ENCODE data around the gene KRTAP12-3. TPM values are rescaled to one million over a fixed set of nuclear protein-coding genes. Genes with fewer than 3 reads are reported as not detected.
"Not testable (repeated sequence)": the region's sequence is repeated elsewhere in the genome, so short reads cannot be mapped to it uniquely, and the experiment has no call there.

The KRTAP12-3 gene
- total and polyA plus RNA-seq, 3 donors from 2014 or later: not detected

DNA sequence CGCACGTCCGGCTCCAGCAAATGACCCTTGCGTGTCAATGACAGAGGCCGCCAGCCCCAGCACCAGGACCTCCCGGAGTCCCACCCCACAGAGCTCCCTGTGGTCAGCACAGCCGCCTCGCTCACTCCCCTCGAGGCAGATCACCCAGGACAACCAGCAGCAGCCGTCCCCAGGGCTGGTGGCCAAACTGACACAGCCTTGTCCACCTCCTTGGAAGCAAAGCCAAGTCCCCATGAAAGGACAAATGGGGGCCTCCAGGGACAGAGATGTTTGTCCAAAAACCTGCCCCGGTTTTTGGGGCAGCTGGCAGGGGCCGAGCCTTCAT lies 18.4 kb upstream of the KRTAP12-3 start:
- intact Hi-C loops (cut with DNase I; ENCODE audit: low total_unique reads): no loop called here
- no peaks in the 10 kb centered on the region for H3K27me3 ChIP-seq
- no peak for DNase-seq
- H3K4me1 ChIP-seq: no peaks in the 10 kb centered on the region
- H3K27ac ChIP-seq: no peak overlapping the region
- no peak overlapping the region for H3K4me3 ChIP-seq
- WGBS, 2 donors: 82% methylated on average over 12 of the region's 12 CpGs; no CpG with 5 or more reads in 1 of the 2 donors
- no peaks in the 10 kb centered on the region for H3K9me3 ChIP-seq
- TF ChIP-seq POLR2A (IDR thresholded peaks at IDR 0.05): no peak
- TF ChIP-seq, protein P1, sequence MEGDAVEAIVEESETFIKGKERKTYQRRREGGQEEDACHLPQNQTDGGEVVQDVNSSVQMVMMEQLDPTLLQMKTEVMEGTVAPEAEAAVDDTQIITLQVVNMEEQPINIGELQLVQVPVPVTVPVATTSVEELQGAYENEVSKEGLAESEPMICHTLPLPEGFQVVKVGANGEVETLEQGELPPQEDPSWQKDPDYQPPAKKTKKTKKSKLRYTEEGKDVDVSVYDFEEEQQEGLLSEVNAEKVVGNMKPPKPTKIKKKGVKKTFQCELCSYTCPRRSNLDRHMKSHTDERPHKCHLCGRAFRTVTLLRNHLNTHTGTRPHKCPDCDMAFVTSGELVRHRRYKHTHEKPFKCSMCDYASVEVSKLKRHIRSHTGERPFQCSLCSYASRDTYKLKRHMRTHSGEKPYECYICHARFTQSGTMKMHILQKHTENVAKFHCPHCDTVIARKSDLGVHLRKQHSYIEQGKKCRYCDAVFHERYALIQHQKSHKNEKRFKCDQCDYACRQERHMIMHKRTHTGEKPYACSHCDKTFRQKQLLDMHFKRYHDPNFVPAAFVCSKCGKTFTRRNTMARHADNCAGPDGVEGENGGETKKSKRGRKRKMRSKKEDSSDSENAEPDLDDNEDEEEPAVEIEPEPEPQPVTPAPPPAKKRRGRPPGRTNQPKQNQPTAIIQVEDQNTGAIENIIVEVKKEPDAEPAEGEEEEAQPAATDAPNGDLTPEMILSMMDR (IDR thresholded peaks at IDR 0.05): no peak
- H3K36me3 ChIP-seq (ENCODE audit: low read depth, missing control alignments): no peaks in the 10 kb centered on the region

GRCh38 chr21:44640761-44641160 lies 17.0 kb upstream of the KRTAP12-3 start:
- no peak for DNase-seq
- Histone ChIP-seq H3K27ac (no peak overlapping the region), H3K36me3 (ENCODE audit: low read depth, missing control alignments) (no peaks in the 10 kb centered on the region), H3K4me1 (no peaks in the 10 kb centered on the region), H3K4me3 (no peak overlapping the region), H3K27me3 (no peaks in the 10 kb centered on the region), H3K9me3 (no peaks in the 10 kb centered on the region)
- TF ChIP-seq POLR2A (IDR thresholded peaks at IDR 0.05): no peak
- TF ChIP-seq, protein P1 (IDR thresholded peaks at IDR 0.05): no peak
- intact Hi-C loops (cut with DNase I; ENCODE audit: low total_unique reads): no loop called here
- WGBS, 2 donors: 90 to 93% methylated on average over 5 of the region's 5 CpGs

GRCh38 chr21:44643741-44644310 lies 13.9 kb upstream of the KRTAP12-3 start:
- Histone ChIP-seq H3K36me3 (ENCODE audit: low read depth, missing control alignments) (no peaks in the 10 kb centered on the region), H3K4me3 (no peak overlapping the region), H3K9me3 (no peaks in the 10 kb centered on the region), H3K4me1 (no peaks in the 10 kb centered on the region), H3K27me3 (no peaks in the 10 kb centered on the region), H3K27ac (no peak overlapping the region)
- intact Hi-C loops (cut with DNase I; ENCODE audit: low total_unique reads): no loop called here
- TF ChIP-seq, protein P1 (IDR thresholded peaks at IDR 0.05): no peak
- no peak for TF ChIP-seq POLR2A (IDR thresholded peaks at IDR 0.05)
- no peak for DNase-seq
- WGBS, 2 donors: 60 to 79% methylated on average over 14 of the region's 14 CpGs

GRCh38 chr21:44644878-44645277 lies 12.9 kb upstream of the KRTAP12-3 start:
- H3K4me1 ChIP-seq: no peaks in the 10 kb centered on the region
- 46 to 47% methylated on average over 2 of the region's 2 CpGs for WGBS, 2 donors
- no peak for DNase-seq
- intact Hi-C loops (cut with DNase I; ENCODE audit: low total_unique reads): no loop called here
- H3K27ac ChIP-seq: no peak overlapping the region
- H3K4me3 ChIP-seq: no peak overlapping the region
- no peaks in the 10 kb centered on the region for H3K36me3 ChIP-seq (ENCODE audit: low read depth, missing control alignments)
- no peak for TF ChIP-seq POLR2A (IDR thresholded peaks at IDR 0.05)
- TF ChIP-seq, protein P1 (IDR thresholded peaks at IDR 0.05): no peak
- H3K27me3 ChIP-seq: no peaks in the 10 kb centered on the region
- H3K9me3 ChIP-seq: no peaks in the 10 kb centered on the region

- H3K27me3 ChIP-seq; H3K4me3 ChIP-seq; H3K36me3 ChIP-seq (ENCODE audit: low read depth, missing control alignments); H3K9me3 ChIP-seq; H3K27ac ChIP-seq; H3K4me1 ChIP-seq; DNase-seq; intact Hi-C loops (cut with DNase I; ENCODE audit: low total_unique reads): not testable (repeated sequence)
- 78 to 79% methylated on average over 11 to 21 of the region's 21 CpGs for WGBS, 2 donors
Observed at GRCh38 chr21:44646366-44647221, 11.1 kb upstream of the KRTAP12-3 start, which contains the start of gene KRTAP10-11. TSS of gene KRTAP10-11 (plus strand) at chr21:44646414. CDS start at chr21:44646459, 45 bp downstream.

Data from testis (tissue), 3 donors.